H1 (cell line): ENCODE measurements around the gene DISC1. TPM values are rescaled to one million over a fixed set of nuclear protein-coding genes. Genes with fewer than 3 reads are reported as not detected.

Experiments used
- CTCF ChIA-PET: fragments of 300-600 bp; sonication (Branson Sonifier 250); formaldehyde crosslinking; loops from one replicate; lab custom pipeline; 2021; ENCODE audit not compliant: partially characterized antibody; lab: Charles Lee
- POLR2A ChIA-PET: fragments of 300-600 bp; sonication (Branson Sonifier 250); formaldehyde crosslinking; loops from one replicate; lab custom pipeline; 2021; ENCODE audit warnings: inconsistent platforms; ENCODE audit not compliant: partially characterized antibody; lab: Charles Lee
- DNase-seq, 2 experiments: peaks; one replicate each; pipeline versions ENCODE4 v3.0.0 to v3.0.0-alpha.2; 2010 to 2022; ENCODE audit warnings: low spot score in 2 of 2, low read depth in 1 of 2, mixed read lengths in 1 of 2
- FAIRE-seq: peaks from 2 replicates; lab custom pipeline; 2011; peaks lifted over from hg19 to GRCh38; lab: Jason Lieb, UNC
- H2AFZ ChIP-seq: 2 replicates; pipeline ENCODE4 v1.8.1; 2012; ENCODE audit warnings: low read length, inconsistent platforms
- H2AK5ac ChIP-seq: 2 replicates; pipeline ENCODE4 v1.6.1; 2013; ENCODE audit warnings: low read depth, low read length
- H2BK120ac ChIP-seq: replicated peaks from 2 replicates; pipeline ENCODE3; 2013; ENCODE audit warnings: low read depth, low read length, inconsistent platforms
- H2BK12ac ChIP-seq: 2 replicates; pipeline ENCODE4 v1.6.1; 2013; ENCODE audit warnings: low read depth, low read length
- H2BK15ac ChIP-seq: 2 replicates; pipeline ENCODE4 v1.6.1; 2013; ENCODE audit warnings: low read length
- H2BK20ac ChIP-seq: 2 replicates; pipeline ENCODE4 v1.6.1; 2013; ENCODE audit warnings: low read length
- H2BK5ac ChIP-seq: 2 replicates; pipeline ENCODE4 v1.6.1; 2013; ENCODE audit warnings: low read depth, low read length
- H3K14ac ChIP-seq: 2 replicates; pipeline ENCODE4 v1.6.1; 2013; ENCODE audit warnings: inconsistent platforms; ENCODE audit not compliant: insufficient read length
- H3K18ac ChIP-seq: 2 replicates; pipeline ENCODE4 v1.6.1; 2013; ENCODE audit warnings: low read length; ENCODE audit errors: extremely low read depth
- H3K23ac ChIP-seq: 2 replicates; pipeline ENCODE4 v1.6.1; 2013; ENCODE audit warnings: inconsistent platforms; ENCODE audit not compliant: insufficient read length
- H3K23me2 ChIP-seq: 2 replicates; pipeline ENCODE4 v1.6.1; 2013; ENCODE audit warnings: low read depth, low read length
- H3K27ac ChIP-seq: 2 replicates; pipeline ENCODE4 v1.6.1; 2011; ENCODE audit warnings: low read depth, low read length, inconsistent platforms
- H3K27me3 ChIP-seq, 4 experiments: replicated peaks in 1 of 4; 1 replicate in 1 of 4; 2 replicates in 3 of 4; pipeline versions ENCODE4 v1.6.1 to v1.8.1; 2011 to 2013; ENCODE audit warnings: low read length in 3 of 4, mild to moderate bottlenecking in 3 of 4, inconsistent platforms in 2 of 4, mixed read lengths in 2 of 4, moderate library complexity in 1 of 4; ENCODE audit not compliant: control insufficient read depth in 3 of 4, insufficient read depth in 3 of 4; ENCODE audit errors: extremely low read depth in 1 of 4
- H3K36me3 ChIP-seq, 4 experiments: 2 replicates each; pipeline versions ENCODE4 v1.6.1 to v1.8.1; 2011 to 2013; ENCODE audit warnings: mild to moderate bottlenecking in 4 of 4, low read length in 3 of 4, moderate library complexity in 2 of 4, control low read depth in 1 of 4, inconsistent platforms in 1 of 4; ENCODE audit not compliant: insufficient read depth in 4 of 4, control insufficient read depth in 2 of 4
- H3K4ac ChIP-seq: replicated peaks from 2 replicates; pipeline ENCODE3; 2013; ENCODE audit warnings: low read length, low read depth, mixed read lengths, inconsistent platforms; ENCODE audit not compliant: insufficient read length
- H3K4me1 ChIP-seq, 4 experiments: replicated peaks in 1 of 4; 1 replicate in 1 of 4; 2 replicates in 3 of 4; pipeline versions ENCODE4 v1.6.1 to v1.8.1; 2011 to 2013; ENCODE audit warnings: low read length in 3 of 4, inconsistent platforms in 2 of 4, mixed read lengths in 1 of 4; ENCODE audit not compliant: insufficient read depth in 4 of 4, control insufficient read depth in 3 of 4
- H3K4me2 ChIP-seq, 2 experiments: 2 replicates each; pipeline versions ENCODE4 v1.6.1 to v1.8.1; 2011 to 2013; ENCODE audit warnings: low read depth in 2 of 2, low read length in 2 of 2, control low read depth in 1 of 2, inconsistent platforms in 1 of 2, mild to moderate bottlenecking in 1 of 2; ENCODE audit not compliant: insufficient read depth in 1 of 2
- H3K4me3 ChIP-seq, 4 experiments: fragments of 200-600, 300-600 bp in 1 of 4; sonication (generic), shearing (Covaris generic), sonication (Bioruptor Twin) in 1 of 4; 2 replicates each; pipeline versions ENCODE4 v1.5.1 to v1.8.1; 2011 to 2016; ENCODE audit warnings: low read length in 4 of 4, low read depth in 3 of 4, control low read depth in 2 of 4, inconsistent platforms in 2 of 4, mild to moderate bottlenecking in 2 of 4, mixed read lengths in 1 of 4, moderate library complexity in 1 of 4; ENCODE audit not compliant: insufficient read depth in 2 of 4; ENCODE audit errors: extremely low read depth in 1 of 4
- H3K56ac ChIP-seq: replicated peaks from 2 replicates; pipeline ENCODE3; 2013; ENCODE audit warnings: low read depth, mild to moderate bottlenecking, mixed read lengths, low read length, inconsistent platforms; ENCODE audit not compliant: insufficient read length
- H3K79me1 ChIP-seq: 2 replicates; pipeline ENCODE4 v1.6.1; 2013; ENCODE audit warnings: low read depth, low read length, control low read depth
- H3K79me2 ChIP-seq, 2 experiments: 2 replicates each; pipeline versions ENCODE4 v1.6.1 to v1.8.1; 2012 to 2013; ENCODE audit warnings: low read length in 2 of 2, mild to moderate bottlenecking in 2 of 2, inconsistent platforms in 1 of 2; ENCODE audit not compliant: insufficient read depth in 2 of 2, control insufficient read depth in 1 of 2
- H3K9ac ChIP-seq, 4 experiments: replicated peaks in 1 of 4; 1 replicate in 1 of 4; 2 replicates in 3 of 4; pipeline versions ENCODE4 v1.6.1 to v1.8.1; 2011 to 2013; ENCODE audit warnings: low read depth in 3 of 4, low read length in 3 of 4, control low read depth in 2 of 4, mild to moderate bottlenecking in 2 of 4, moderate library complexity in 2 of 4, inconsistent platforms in 1 of 4; ENCODE audit errors: extremely low read depth in 1 of 4
- H3K9me3 ChIP-seq, 2 experiments: 2 replicates each; pipeline versions ENCODE4 v1.6.1 to v1.8.1; 2012 to 2013; ENCODE audit warnings: mild to moderate bottlenecking in 2 of 2, moderate library complexity in 2 of 2, control low read depth in 1 of 2, inconsistent platforms in 1 of 2, low read depth in 1 of 2, low read length in 1 of 2, mixed read lengths in 1 of 2; ENCODE audit not compliant: insufficient read depth in 2 of 2
- H4K20me1 ChIP-seq, 2 experiments: replicated peaks in 1 of 2; 2 replicates each; pipeline versions ENCODE3 to v1.8.1; 2011 to 2013; ENCODE audit warnings: inconsistent platforms in 2 of 2, low read length in 2 of 2, mild to moderate bottlenecking in 1 of 2; ENCODE audit not compliant: insufficient read depth in 2 of 2, control insufficient read depth in 1 of 2
- H4K5ac ChIP-seq: 2 replicates; pipeline ENCODE4 v1.6.1; 2013; ENCODE audit warnings: low read length, low read depth, mixed read lengths, inconsistent platforms; ENCODE audit not compliant: insufficient read length
- H4K8ac ChIP-seq: 2 replicates; pipeline ENCODE4 v1.8.0; 2013; ENCODE audit warnings: mild to moderate bottlenecking, moderate library complexity, low read length, inconsistent platforms; ENCODE audit not compliant: insufficient read depth; ENCODE audit errors: extremely low read depth
- H4K91ac ChIP-seq: replicated peaks from 2 replicates; pipeline ENCODE3; 2013; ENCODE audit warnings: low read length, mixed read lengths, inconsistent platforms; ENCODE audit not compliant: insufficient read length
- E2F6 ChIP-seq: IDR thresholded peaks from 2 replicates; pipeline ENCODE4 v1.6.1; 2012; ENCODE audit warnings: inconsistent platforms
- NANOG ChIP-seq: IDR thresholded peaks from 2 replicates; pipeline ENCODE4 v1.6.1; 2011; ENCODE audit warnings: low read length, low read depth, mild to moderate bottlenecking, inconsistent platforms; ENCODE audit not compliant: insufficient read depth, poor library complexity, severe bottlenecking
- PHF8 ChIP-seq: fragments of 200-600 bp; sonication (generic); conservative IDR thresholded peaks from 2 replicates; pipeline ENCODE4 v1.7.1; 2012; ENCODE audit warnings: low read depth, mild to moderate bottlenecking, inconsistent platforms, low read length, moderate library complexity
- TBP ChIP-seq: IDR thresholded peaks from 2 replicates; pipeline ENCODE4 v1.6.1; 2011; ENCODE audit warnings: low read depth, low read length, improper control_type of control experiment
- WGBS, 2 experiments: shearing (Covaris generic) in 1 of 2; methylation state at CpG; one replicate each; pipeline versions ENCODE4 v1.1.6 to v1.1.7; 2013 to 2015; ENCODE audit warnings: low lambda C conversion rate in 2 of 2, mixed read lengths in 2 of 2, inconsistent platforms in 1 of 2, low coverage in 1 of 2, missing lambda C conversion rate in 1 of 2; ENCODE audit not compliant: insufficient replicate concordance in 2 of 2, insufficient coverage in 1 of 2, insufficient read length in 1 of 2; ENCODE audit errors: extremely low coverage in 1 of 2, missing lambda C conversion rate in 1 of 2; 5-methylcytosine and 5-hydroxymethylcytosine counted together
- polyA plus RNA-seq, 7 experiments: library from polyadenylated mRNA; depleted of rRNA in 3 of 7; stranded (reverse) in 5 of 7; unstranded in 2 of 7; fragments of >200 nt in 5 of 7; fragments of 200-250 nt in 2 of 7; gene quantifications; 1 replicate in 5 of 7; 2 replicates in 1 of 7; 4 replicates in 1 of 7; pipeline versions ENCODE4 v1.2.1 to v1.2.3, GENCODE V29; 2011 to 2013; ENCODE audit warnings: missing spikeins in 2 of 7, mixed read lengths in 2 of 7
- total RNA-seq: library from RNA; stranded (reverse); fragmentation: NEBNext Ultra II Directional; extraction: Animal tissue kit (Norgen Biotek cat#: 25700); gene quantifications from 2 replicates; pipeline ENCODE4 v1.2.1, GENCODE V29; 2021

Gene DISC1
- total and polyA plus RNA-seq, 2 of the 8 experiments (the other 6 are each of a cell fraction or from before 2014, with no cell fraction given), result 1.1 to 3.5 TPM

GRCh38 chr1:231903586-231904081 lies 277.0 kb downstream of the DISC1 start:
- no peak overlapping the region for H3K4ac ChIP-seq
- no peak overlapping the region for H2BK120ac ChIP-seq
- H3K4me1 ChIP-seq, result peaks cover 0 to 14% (median 5%) of the 10 kb centered on the region in 4 experiments; a peak in 4 of 7 replicates
- H3K4me3 ChIP-seq, result no peak overlapping the region
- no peak overlapping the region for H4K8ac ChIP-seq
- H4K5ac ChIP-seq, result no peak overlapping the region
- no peak overlapping the region for H2AFZ ChIP-seq
- H2BK15ac ChIP-seq, result 0 out of 2 replicates have a peak overlapping the region, but pooled peaks have one; percentile 75
- H2BK20ac ChIP-seq, result no peak overlapping the region
- FAIRE-seq, result no peak
- no peak overlapping the region for H4K91ac ChIP-seq
- H3K56ac ChIP-seq, result no peak overlapping the region
- no peaks in the 10 kb centered on the region for H3K27me3 ChIP-seq
- ChIA-PET POLR2A (no interaction called here), CTCF (no interaction called here)
- H3K9me3 ChIP-seq, result no peaks in the 10 kb centered on the region
- no peaks in the 10 kb centered on the region for H3K79me2 ChIP-seq
- no peak overlapping the region; the same call in 1 of the 2 replicates for H2AK5ac ChIP-seq
- no peak overlapping the region for H2BK12ac ChIP-seq
- WGBS, 2 experiments, result 93% methylated on average over 4 of the region's 4 CpGs; no CpG with 5 or more reads in 1 of the 2 experiments
- no peak overlapping the region for H3K27ac ChIP-seq
- H4K20me1 ChIP-seq, result no peaks in the 10 kb centered on the region
- no peak overlapping the region for H2BK5ac ChIP-seq
- no peaks in the 10 kb centered on the region for H3K23me2 ChIP-seq
- H3K14ac ChIP-seq, result no peak overlapping the region
- no peaks in the 10 kb centered on the region for H3K36me3 ChIP-seq
- no peak overlapping the region for H3K18ac ChIP-seq
- no peak overlapping the region for H3K4me2 ChIP-seq
- H3K9ac ChIP-seq, result no peak overlapping the region
- DNase-seq, result no peak
- no peak overlapping the region for H3K23ac ChIP-seq
- no peaks in the 10 kb centered on the region for H3K79me1 ChIP-seq
- TF ChIP-seq PHF8 (no peak), TBP (no peak), E2F6 (no peak), NANOG (no peak)
